GM21786 (cell line): ENCODE data around the gene DOK5.
"Not testable (repeated sequence)": the region's sequence is repeated elsewhere in the genome, so short reads cannot be mapped to it uniquely, and the experiment has no call there.

Experiments
- ATAC-seq: cut with Tn5 transposase; IDR thresholded peaks from one replicate; pipeline ENCODE4 v1.9.1; 2021; ENCODE audit not compliant: unreplicated experiment

DOK5 gene

DNA sequence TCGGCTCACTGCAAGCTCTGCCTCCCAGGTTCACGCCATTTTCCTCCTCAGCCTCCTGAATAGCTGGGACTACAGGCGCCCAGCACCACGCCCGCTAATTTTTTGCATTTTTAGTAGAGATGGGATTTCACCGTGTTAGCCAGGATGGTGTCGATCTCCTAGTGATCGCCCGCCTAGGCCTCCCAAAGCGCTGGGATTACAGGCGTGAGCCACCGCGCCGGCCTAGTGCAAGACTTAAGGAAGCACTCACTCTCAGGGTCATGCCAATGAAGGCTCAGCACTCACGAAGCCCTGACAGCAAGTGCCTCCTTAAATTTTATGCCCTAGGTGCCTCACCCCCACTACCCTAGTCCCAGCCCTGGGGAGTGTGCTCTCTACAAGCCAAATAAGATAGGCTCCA, 4.7 kb upstream of the DOK5 start:
- ATAC-seq, result no peak

DNA sequence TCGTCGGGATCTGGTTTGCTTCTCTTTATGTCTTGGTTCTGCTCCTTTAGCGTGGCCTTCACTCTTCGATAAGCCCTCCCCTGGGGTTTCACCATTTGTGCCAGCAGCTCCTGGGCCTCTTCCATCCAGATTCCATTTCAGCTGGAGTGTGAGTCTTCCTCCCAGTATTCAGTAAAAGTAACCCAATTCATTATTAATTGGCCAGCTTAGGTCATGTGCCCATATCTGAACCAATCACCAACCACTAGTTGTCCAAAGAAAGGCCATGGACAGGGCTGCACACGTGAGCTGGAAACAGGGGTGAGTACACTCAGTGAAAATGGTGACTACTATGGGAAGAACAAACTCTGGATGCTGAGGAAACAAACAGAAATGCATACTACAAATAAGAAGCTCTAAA, 2.8 kb upstream of the DOK5 start:
- no peak for ATAC-seq

DNA sequence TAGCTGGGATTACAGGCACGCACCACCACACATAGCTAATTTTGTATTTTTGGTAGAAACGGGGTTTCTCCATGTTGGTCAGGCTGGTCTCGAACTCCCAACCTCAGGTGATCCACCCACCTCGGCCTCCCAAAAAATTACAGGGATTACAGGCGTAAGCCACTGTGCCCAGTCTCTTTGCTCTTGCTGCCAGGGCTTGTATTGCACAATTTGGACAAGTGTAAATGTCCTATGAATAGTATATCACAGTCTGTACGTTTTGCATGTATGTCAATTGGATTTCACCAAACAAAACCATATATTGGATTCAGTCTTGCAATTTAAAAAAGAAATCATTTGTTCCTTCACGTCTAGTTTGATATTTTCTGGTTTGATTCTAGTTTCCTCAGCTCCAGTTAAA, 2.1 kb upstream of the DOK5 start:
- no peak for ATAC-seq

DNA sequence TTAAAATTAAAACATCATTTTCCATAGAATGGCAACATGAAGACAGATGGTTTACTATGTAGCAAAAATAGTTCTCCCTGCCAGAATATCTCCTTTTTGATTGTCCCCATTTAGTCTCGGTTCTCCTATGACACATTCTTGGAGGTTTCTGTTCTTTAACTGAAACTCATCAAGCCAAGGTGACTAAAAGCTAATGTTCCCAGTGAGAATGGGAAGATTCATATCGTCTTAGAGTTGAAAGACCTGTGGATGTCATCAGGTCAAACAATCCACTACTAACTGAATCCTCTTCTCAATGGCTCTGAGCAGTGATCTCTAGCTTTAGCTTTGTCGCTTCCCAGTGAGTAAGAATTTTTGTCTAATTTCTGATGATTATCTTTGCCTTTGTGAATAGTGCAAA, 1.3 kb upstream of the DOK5 start:
- ATAC-seq, result no peak

DNA sequence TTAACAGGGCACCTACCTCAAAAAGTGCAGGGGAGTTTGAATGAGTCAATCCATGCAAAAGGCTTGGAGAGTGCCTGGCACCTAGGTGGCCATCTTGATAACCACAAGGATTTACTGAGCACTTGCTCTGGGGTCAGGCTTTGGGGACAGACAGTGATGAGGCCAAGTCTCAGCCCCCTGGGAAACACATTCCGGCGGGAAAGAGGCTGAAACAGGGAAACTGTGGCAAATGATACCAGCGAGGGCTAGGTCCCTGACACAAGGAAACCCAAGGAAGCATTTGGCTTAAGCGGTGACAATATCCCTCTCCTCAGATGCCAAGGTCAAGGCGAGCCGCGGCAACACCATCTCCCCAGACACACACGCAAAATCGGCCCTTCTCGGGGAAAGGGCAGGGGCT, 527 bp upstream of the DOK5 start:
- no peak for ATAC-seq

DNA sequence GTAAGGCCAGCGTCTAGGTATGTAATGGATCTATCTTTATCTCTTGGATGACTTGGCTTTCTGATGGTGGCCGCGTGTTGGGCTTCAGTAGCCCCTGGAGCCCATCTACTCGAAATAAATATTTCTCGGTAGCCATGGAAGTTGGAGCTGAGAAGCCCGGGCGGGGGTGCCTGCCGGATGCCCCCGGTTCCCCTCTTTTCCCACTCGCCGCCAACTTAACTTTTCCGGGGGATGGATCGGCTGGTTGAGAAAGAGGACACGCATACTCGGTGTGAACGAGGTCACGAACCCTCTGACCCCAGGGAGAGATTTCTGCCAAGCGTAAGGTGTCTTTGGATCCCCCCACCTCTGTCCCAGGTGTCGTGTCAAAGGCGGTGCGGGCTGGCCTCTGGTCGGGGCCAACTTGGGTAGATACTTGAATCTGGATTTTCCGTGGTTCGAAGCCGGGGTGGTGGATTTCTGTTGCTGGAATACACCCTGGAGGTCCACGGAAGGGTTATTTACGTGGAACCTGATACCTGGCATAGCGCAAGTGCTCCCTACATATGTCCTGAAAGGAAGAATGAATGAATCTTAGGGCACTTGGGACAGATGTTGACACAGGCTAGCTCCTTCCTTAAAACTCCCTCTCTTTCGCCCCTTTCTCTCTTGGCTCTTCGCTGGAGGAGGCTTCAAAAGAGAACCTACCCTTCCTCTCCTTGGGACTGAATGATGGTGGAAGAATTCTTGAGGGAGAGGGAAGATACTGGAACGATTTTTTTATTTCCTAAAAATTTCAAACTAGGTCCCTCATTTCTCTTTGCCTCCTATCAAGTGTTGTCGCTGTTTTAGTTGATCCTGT, 996 bp downstream of the DOK5 start:
- ATAC-seq, result no peak

DNA sequence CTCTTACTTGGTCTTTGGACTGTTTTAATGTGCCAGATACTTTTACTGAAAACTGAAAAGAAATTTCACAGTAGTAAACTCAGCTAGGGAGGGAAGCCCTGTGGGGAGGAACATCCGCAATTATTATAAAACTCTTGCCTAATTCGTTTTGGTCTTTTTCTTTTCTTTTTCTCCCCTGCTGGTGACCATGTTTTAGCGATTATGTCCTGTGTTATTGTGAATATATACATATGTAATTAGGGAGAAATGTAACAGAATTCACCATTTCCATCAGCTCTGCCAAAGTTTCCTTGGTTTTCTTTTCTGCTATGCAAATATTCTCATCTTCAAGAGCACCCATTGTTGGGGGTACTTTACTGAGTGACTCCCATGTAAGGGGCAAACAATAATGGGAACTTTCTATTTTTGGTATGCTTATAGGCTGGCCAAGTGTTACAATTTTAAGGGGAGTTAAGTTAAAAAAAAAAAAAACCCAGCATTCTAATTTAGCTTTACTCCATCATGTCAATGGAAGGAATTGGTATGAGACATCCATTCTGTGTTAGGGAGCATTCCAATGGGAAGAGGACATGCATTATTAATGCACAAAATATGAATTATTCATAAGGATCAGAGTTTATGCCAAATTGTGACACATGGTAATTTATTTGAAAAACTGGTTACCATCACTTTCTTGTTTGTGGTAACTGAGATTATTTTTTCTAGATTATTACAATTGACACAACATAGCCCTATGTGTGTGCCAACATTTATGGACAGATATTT, 2.0 kb downstream of the DOK5 start:
- ATAC-seq, result no peak

DNA sequence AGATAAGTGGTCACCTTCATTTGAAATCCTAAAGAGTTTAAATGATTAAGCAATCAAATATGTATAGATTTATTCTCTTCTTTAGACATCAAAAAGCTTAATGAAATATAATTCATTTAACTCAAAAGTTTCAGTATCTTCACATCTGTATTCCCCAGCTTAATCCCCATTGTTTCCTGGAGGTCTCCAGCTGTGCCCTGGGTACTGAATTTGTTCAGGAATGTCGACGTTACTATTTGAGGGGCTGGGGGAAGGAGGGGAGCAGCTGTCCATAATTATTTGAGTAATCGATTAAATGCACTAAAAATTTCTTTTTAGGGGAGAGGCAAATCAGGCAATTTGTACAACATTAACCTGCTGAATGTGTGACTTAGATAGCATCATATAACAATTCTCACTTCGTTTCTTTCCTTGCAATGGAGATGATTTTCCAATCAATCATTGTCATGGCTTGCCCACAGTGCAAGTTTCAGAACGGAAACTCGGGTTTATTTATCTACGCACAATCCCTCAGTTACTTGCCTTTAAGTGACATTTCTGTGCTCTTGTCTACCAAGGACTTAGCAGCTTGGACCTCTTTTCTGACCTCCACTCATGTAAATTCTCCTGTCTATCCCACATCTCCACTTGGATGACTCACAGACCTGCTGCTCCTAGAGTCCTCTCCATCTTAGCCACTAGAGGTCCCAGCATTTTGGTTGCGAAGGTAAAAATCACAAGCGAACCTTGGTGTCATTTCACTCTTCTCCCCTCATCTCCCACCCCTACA, 3.9 kb downstream of the DOK5 start:
- no peak for ATAC-seq

DNA sequence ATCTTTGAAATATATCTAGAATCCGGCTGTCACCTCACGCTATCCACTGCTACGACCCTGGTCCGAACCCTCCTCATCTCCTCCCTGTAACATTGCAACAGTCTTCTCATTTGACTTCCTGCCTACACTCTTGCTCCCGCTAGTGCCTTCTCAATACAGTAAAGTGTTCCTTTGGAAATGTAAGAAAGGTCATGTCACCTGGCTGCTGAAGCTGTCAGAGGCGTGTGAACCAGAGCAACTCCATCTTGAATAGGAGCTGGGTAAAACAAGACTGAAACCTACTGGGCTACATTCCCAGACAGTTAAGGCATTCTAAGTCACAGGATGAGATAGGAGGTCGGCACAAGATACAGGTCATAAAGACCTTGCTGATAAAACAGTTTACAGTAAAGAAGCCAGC, 4.5 kb downstream of the DOK5 start:
- not testable (repeated sequence) for ATAC-seq

DNA sequence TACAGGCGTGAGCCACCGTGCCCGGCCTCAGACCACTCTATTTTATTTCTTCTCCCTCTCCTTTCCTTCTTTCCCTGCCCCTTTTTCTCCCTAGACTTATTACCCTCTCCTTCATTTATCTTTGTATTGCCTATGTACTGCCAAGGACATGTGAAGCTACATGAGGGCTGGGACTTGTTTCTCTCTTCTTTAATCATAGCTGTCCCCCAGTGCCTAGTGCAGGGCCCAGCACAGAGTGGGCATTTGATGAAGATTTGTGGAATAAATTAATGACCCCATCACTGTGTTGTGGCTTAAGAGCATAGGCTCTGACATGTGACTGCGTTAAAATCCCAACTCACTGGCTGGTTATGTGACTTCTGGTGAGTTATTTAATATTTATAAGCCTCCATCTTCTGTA, 6.0 kb downstream of the DOK5 start:
- ATAC-seq, result no peak

DNA sequence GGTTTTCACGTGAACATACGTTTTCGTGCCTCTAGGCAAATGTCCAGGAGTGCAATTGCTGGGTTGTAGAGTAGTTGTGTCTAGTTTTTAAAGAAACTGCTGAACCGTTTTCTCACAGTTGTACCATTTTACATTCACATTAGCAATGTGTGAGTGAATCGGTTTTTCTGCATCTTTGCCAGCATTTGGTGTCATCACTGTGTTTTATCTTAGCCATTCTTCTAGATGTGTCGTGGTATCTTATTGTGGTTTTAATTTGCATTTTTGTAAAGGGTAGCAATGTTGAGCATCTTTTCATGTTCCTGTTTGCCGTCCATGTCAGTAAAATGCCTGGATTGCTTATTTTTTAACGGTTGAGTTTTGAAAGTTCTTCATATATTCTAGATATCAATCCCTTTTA, 10.2 kb downstream of the DOK5 start:
- ATAC-seq, result no peak

DNA sequence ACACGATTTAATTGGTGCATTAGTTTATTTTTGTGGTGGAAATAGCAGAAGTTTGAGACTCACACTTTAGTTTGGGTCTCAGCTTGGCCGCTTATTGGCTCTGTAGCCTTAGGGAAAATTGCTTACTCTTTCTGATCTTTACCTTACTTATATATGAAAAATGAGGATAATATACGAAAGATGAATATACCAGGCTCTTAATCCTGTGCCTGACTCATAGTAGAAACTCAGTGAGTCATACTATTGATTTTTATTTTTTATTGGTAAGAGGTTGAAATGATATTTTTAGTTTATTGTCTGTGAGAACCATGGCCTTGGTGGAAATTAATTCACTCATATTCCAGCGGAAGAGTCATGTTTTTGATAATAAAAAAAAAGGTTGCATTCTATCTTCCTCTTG, 11.2 kb downstream of the DOK5 start:
- ATAC-seq, result no peak

DNA sequence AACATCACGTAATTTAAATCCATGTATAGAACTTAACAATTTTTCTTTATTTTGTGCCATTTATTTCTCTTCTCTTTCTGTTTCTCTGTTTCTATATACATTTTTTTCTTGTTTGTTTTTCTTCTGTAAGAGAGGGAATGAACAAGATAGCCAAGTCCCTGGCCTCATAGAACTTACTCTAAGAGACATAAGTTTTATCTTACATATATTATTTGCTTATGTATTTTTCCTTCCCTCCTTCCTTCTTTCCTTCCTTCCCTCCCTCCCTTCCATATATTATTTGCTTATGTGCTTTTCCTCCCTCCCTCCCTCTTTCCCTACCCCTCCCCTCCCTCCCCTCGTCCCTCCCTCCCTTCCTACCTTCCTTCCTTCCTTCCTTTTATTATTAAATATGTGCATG, 13.0 kb downstream of the DOK5 start:
- ATAC-seq, result no peak

DNA sequence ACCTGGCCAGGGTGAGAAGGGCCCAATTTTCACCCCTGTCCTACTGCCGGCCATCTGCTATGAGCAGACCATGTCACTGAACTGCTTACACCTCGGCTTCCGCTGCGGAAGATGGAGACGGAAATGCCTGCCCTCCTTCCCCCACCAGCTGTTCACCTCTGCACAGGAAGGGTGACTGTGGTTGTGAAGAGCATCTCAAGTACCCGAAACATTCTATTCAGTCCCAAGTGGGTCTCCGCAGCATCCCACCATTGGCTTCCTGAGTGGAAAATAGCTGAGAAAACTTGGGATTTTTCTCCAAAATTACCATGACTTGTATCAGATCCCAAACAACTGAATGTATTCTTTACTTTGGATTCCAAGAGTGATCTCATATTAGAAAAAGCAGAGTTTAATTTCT, 16.1 kb downstream of the DOK5 start:
- ATAC-seq, result no peak

DNA sequence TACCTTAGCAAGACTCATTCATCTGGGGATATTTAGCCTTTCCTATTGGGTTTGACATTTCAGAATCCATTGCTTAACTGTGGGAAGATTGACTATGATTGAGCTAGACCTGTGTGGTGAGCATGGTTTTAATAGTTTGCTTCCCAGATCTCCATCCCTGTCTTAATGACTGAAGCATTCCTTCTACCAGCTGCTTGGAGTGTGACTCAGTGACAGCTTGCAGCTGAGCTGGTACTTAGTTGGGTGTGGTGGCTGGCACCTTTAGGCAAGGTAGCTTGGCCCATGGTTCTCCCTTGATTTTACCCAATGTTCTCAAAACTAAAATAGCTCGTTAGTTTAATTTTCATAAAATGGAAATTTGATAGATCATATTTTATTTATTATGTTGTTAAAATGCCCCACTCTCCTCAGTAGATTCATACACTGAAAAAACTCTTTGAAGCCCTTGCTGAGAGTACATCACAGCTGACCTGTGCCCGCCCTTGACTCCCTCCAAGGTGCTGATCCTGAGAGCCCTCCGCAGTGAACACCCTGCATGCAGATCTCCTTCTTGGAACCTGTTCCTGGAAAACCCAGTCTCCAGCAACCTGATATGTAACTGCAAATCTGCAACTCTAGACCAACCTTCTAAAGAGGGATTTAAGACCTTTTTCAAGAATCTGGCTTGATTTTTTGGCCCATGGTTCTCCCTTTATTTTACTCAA, 19.1 kb downstream of the DOK5 start:
- ATAC-seq, result no peak

DNA sequence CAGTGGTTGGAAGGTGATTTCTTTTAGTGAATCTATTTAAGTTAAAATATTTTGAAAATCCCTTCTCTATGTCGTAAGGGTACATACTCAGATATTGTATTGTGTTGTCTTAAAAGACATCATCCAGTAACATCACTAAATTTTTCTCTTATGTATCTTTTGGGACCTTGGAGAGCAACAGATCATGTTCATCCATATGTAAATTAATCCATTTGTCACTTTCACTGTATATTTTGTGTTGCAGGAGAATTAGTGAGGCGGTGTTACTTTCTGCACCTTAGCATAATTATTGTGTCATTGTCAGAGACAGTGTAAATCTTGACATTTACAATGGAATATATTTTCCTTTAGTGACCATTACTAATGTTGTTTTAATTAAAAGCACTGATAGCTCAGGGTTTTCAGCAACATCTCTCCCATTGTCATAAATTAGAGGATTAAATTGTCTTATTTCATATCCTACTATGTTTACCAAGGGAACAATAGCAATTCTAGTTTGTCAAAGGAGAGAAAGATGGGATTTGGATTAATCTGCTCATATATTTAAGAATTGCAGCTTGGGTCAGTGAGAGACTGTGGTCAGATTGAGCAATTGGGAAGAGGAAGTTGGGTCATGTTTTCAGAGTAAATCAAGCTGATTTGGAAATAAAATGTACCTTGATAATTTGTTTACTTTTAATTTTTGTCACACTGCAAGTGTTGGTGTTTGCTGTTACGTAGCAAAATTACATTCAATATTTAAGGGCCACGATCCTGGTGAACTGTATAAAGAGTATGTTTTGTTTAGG, 22.7 kb downstream of the DOK5 start:
- ATAC-seq, result no peak

DNA sequence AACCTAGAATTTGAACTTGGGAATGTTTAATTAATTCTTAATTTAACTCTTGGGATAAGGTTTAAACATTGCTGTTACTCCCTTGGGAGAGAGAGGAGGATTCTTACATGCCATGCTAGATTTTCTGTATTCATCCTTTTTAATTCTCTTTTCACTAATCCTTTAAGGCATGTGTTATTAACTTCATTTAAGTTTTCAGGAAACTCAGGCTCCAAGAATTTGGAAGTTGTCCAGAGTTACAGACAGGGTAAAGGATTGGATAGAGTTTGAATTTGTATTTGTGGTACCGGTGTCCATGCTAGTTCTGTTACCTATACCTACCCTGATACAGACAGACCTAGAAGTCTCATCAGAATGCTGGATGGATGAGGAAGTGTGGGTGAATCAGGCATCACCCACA, 23.7 kb downstream of the DOK5 start:
- no peak for ATAC-seq

DNA sequence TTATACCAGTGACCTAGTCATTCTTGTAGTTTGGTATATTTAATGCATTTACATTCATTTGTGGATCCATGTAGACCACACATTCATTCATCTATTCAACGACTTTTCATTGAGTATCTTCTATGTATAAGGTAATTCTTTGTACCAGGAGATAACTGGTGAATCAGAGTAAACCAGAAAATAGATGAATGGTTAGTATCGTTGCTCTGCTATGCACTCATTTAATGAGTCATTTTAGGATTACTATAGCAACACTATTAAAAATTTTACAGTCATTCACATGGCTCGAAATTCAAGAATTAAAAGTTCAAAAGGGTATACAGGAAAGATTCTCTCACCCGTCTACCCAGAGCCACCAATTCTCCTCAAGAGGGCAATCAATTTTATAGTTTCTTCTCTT, 26.8 kb downstream of the DOK5 start:
- ATAC-seq, result no peak

DNA sequence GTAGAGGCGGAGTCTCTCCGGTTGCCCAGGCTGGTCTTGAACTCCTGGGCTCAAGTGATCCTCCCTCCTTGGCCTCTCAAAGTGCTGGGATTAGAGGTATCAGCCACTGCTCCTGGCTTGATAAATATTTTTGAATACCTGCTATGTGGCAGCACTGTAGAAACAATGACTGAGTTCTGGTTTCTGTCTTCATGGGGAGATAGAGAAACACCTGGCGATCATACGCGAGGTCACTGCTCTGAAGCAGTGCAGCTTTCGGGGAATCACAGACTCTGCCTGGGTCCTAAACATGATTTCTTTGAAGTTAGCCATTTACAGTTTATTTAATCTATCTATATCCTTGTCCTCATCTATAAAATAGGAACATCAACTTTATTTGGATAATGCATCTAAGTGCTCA, 31.2 kb downstream of the DOK5 start:
- no peak for ATAC-seq

DNA sequence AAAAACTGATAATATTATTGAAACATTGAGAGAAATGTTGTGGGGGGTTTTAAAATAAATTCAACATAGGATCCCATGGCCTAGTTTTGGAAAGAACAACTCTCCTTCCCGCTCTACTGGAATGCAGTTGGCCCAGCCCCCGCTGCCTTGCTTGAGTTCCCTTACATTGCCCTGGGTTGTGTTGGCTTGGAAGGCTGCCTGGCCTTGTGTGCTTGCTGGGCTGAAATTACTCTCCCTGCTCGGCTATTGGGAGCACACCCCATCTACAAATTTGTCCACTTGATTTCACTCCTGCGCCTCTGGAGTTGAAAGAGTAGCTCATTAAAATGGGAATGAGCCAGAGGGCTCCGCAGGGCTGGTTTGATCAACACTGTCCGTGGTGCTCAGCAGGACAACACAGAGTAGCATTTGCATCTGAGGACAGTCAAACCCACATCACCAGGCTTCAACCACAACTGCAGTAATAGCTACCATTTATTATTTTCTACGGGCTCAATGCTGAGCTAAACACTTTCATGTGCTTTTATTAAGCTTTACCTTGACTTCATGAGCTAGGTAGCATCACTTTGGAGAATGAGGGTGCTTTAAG, 35.2 kb downstream of the DOK5 start:
- no peak for ATAC-seq
